GM21381 (cell line): Measurements from ENCODE around the gene PPP6R1.

Experiments used
- ATAC-seq: cut with Tn5 transposase; IDR thresholded peaks from one replicate; pipeline ENCODE4 v1.9.1; 2021; ENCODE audit warnings: mild to moderate bottlenecking, moderate library complexity; ENCODE audit not compliant: unreplicated experiment

PPP6R1 gene

DNA sequence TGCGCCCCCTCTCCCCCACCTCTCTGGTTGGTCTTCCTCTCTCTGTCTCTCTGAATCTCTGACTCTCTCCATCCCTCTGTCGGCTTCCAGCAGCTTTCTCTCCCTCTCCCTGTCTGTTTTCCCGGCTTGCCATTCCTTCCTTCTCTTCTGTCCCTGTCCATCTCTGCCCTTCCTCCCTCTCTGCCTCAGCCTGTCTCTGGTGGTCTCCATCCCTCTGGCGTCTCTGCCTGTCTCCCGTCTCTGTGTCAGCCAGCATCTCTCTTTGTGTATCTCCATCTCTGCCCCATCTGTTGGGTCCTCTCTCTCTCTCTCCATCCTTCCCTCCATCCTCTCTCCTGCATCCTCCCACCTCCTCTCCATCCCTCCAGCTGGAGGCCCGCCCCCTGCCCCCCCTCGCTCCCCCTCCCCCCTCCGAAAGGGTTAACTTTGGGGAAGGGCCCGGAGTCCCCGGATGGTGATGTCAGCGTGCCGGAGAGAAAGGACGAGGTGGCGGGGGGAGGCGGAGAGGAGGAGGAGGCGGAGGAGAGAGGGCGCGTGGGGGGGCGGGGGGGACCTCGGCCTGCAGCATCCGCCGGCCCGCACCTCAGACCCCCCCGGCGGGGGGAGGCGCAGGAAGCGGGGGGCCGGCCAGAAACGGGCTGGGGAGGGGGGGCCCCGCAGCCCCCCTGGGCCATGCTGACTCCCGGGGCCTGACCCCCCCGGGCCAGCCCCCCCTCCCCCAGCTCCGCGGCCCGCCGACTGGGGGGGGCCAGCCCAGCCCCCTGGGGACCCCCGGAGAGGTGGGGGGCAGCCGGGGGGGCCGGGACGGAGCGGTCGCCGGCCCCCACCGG lies 24.9 kb upstream of the PPP6R1 start, which contains the start of gene BRSK1:
TSS of gene BRSK1 (plus strand) at position 450 of the 830 bp plus-strand sequence. CDS start 446 bp downstream, outside the sequence.
- ATAC-seq: no peak

DNA sequence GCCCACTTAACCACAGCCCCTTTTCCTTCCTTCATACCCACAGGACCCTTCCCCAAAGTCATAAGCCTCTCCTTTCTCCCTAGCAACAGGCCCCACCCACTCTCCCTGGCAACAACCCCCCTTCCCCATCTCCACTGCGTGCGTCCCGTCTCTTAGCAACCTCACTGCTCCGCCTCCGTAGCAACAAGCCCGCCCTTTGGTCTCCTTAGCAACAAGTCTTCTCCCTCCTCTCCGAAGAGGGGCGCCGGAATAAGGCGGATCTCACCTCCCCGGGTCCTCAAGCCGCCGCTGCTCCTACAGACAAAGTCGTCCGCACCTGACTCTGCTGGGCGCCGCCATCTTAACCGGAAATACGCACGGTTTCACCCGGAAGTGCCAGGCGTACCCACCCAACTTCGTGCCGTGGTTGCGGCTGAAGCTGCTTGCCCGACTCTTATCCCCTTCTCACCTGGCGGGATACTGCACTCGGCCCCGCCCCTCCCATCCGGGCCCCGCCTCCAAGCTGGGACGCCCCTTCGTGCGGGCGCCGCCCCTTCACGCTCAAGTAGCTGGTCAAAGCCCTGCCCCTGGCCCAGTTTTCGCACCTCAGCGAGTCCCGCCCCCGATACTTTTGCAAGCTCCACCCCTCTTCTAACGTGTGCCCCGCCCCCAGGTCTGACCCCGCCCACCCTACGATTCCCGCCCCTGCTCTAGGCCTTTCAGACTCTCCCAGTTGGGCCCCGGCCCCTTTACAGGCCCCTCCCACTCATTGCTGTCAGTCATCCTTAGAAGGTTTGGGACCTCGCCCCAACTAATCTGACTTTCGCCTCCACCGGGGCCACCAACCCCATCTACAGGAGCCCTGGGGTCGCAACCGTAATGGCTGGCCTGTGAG lies 21.2 kb upstream of the PPP6R1 start, which contains the start of gene HSPBP1:
TSS of gene HSPBP1 (minus strand) at position 341 of the 874 bp plus-strand sequence. CDS start 502 bp downstream, outside the sequence.
- ATAC-seq: peak; percentile 70

DNA sequence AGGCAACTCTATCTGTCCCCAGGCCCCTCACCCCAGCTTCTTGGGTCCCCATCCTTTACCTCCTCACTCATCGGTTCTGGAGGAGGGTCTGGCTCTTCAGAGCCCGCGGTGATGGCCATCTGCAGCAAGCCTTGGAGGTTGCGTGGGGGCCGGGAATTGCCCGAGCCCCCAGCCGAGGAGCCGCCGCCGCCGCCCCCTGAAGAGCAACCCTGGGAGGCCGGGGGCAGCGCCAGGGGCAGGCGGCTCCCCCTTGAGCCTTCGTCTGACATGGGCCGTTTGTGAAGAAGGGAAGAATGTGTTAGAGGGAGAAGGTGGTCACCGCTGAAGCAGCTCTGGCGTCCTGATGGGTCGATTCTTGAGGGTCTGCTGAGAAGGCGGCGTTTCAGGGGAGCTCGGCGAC lies 20.5 kb upstream of the PPP6R1 start:
- ATAC-seq: no peak

DNA sequence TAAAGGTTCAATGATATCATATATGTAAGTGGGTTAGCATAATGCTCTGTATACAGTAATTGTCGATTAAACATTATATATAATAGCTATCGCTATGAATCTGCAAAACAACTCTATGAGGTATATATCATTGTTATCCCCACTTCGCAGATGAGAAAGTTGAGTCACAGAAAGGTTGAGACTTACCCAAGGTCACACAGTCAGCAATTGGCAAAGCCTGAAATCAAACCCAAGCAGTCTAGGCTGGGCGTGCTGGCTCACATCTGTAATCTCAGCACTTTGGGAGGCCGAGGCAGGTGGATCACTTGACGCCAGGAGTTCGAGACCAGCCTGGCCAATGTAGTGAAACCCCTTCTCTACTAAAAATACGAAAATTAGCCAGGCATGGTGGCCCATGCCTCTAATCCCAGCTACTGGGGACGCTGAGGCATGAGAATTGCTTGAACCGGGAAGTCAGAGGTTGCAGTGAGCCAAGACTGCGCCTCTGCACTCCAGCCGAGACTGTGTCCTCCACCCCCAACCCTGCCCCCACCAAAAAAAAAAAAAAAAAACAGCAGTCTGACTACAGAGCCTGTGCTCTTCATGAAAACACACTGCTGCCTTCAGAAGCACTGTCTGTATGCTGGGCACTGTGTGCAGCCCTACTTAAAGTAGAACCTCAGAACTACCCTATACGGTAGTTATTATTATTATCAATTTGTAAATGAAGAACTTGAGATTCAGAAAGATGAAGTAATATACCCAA lies 19.7 kb upstream of the PPP6R1 start:
- no peak for ATAC-seq

DNA sequence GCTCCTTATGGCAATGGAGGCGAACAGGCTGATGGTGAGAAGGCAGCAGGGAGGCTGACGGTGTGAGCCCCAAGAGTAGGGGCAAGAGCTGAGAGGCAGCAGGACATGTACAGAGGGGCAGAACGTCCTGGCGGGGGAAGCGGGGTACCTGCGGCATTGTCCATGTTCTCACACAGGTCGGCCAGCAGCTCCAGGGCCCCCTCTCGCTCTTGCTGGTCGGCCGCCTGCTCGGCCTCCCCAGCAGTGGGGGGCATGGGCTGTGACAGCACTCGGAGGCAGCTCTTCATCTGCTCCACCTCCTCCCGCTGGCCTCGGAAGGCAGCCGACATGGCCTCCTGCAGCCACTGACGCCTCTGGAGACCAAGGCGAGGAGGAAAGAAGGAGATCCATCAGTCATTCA lies 18.7 kb upstream of the PPP6R1 start:
- no peak for ATAC-seq

DNA sequence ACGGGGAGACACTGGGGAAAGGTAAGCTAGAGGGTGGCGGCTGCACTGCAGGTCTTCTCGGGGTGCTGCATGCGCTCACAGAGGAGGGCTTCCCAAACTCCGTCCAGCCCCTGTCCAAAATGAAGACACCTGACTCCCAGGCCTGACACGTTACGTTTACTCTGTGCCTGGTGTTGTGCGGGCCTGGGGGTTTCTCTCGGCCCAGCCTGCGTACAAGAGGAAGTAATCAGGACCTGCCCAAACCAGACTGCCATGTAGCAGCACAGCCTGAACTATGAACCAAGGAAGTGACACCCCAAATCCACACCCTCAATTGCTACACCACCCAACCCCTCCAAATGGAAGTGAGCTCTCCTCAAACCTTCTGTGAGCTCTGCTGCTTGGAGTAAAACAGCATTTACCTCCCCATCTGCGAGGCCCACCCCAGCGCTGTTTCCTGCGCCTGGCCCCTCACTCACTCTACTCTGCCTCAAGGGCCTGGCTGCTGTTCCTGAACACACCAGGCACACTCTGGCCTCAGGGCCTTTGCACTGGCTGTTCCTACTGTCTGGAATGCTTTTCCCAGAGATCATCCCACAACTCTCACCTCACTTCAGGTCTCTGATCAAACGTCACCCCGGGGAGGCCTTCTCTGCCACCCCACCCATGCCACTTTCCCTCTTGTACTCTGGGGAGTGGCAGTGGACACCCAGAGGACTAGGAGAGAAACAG lies 18.1 kb upstream of the PPP6R1 start:
- ATAC-seq: peak; percentile 1

DNA sequence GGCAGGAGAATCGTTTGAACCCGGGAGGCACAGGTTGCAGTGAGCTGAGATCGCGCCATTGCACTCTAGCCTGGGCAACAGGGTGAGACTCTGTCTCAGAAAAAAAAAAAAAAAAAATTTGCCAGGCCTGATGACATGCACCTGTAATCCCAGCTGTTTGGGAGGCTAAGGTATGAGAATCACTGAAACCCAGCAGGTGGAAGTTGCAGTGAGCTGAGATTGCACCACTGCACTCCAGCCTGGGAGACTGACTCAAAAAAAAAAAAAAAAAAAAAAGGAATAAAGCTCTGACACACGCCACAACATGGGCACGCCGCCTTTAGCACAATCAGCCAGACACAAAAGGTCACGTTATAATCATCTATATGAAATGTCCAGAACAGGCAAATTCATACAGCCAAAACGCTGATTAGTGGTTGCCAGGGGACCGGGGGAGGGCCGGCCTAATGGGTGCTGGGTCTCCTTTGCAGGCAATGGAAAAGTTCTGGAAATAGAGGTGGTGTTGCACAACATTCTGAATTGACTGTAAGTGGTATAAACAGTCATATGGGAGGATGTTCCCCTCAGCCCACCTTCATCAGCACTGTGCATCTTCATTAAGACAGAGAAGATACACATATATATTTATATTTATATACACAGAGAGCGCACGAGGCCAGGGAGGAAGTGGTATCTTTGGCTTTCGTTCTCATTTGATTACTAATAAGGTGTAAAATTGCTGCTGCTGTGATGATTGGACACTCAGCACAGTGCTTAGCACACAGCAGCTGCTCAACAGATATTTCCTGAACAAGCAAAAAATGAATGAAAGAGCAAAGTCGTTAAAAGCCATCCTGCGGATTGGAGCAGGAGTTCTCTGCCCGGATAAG lies 17.3 kb upstream of the PPP6R1 start:
- peak; percentile 46 for ATAC-seq

DNA sequence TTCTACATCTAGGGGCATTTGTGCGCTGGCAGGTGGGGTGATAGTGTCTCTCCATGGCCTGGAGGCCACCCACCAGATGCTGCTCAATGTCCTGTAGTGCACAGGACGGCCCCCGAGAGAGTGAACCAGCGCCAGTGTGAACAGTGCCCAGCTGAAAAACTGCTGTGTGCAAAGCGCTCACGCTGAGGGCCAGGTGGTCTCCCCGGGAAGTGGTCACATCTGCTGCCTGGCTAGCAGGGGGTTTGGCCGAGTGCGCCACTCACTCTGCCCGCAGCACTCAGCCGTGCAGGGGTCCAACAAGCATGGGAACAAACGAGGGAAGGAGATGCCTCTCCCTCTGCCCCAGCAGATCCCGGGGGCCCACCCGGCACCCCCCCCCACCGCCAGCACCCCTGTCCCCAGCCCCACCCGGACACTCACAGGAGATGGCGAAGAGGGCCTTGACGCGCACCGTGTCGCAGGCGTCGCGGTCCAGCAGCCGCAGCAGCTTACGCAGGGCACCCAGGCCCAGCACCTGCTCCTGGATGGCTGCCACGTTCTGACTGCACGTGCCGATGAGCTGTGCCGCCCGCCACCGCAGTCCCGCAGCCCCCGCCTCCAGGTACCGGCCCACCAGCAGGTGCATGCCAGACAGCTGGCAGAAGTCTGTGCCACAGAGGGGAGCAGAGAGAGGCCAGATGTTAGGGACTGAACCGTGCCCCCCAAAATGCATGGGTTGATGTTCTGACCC lies 15.3 kb upstream of the PPP6R1 start:
- no peak for ATAC-seq

DNA sequence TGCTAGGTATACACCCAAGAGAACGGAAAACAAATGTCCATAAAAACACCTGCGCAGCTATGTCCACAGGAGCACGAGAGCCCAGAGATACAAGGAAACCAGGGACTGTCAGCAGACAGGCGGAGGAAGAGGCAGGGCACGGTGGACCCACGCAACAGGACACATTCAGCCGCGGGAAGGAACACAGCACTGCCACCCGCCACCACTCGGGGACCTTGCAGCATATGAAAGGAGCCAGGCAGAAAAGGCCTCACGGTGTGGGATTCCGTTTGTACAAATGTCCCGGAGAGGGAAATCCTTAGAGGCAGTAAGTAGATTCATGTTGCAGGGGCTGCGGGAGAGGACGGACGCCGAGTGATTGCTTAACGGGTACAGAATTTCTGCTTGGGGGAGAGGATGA lies 13.3 kb upstream of the PPP6R1 start:
- no peak for ATAC-seq

DNA sequence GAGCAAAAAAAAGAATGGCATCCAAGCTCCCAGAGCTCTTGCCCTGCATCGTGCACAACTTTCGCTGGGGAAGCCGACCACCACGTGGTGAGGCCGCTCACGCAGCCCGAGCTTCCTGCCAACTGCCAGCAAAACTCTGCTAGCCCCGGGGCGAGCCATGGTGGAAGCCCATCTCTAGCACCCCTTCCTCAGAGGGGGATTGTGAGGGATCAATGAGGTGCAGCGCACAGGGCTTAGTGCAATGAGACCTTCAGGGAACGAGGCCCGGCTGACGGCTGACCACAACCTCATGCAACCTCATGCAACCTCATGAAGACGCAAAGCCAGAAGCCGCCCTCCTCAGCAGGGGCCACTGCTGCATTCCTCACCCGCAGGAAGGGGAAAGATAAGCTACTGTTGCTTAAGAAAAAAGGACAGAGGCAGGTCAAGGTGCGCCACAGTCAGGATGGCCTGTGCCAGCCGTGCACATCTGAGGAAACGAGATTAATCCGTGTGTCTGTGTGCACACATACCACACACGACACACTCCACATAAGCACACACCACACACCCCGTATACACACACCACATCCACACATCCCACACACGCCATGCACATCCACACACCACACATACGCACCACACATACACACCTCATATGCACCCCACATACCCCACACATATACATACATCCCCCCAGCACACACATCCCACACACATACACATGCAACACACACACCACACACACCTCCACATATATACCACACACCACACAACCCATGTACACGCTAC lies 11.5 kb upstream of the PPP6R1 start:
- no peak for ATAC-seq

DNA sequence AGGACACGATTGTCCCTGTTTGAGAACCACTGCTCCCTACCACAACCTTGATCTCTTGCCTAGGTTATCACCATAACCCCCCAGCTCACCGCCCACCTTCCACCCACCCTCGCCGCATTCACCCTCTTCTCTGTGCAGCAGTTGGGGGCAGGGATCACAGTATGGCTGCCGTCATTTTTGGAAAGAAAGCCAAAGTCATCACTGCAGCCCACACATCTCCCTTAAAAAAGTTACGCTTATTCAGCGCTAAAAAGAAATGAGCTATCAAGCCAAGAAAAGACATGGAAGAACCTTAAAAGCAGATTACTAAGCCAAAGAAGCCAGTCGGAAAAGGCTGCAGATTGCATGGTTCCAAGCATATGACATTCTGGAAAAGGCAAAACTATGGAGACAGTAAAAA lies 10.5 kb upstream of the PPP6R1 start:
- ATAC-seq: no peak

DNA sequence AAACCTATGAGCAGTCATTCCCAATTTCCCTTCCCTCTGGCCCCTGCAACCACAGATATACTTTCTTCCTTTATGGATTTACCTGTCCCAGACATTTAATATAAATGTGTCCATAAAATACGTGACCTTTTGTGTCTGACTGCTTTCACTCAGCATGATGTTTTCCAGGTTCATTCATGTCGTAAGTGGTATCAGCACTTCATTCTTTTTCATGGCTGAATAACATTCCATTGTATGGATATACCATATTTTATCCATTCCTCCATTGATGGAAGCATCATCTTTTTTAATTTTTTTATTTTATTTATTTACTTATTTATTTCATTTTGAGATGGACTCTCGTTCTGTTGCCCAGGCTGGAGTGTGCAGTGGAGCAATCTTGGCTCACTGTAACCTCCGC lies 8.0 kb upstream of the PPP6R1 start:
- ATAC-seq: no peak

DNA sequence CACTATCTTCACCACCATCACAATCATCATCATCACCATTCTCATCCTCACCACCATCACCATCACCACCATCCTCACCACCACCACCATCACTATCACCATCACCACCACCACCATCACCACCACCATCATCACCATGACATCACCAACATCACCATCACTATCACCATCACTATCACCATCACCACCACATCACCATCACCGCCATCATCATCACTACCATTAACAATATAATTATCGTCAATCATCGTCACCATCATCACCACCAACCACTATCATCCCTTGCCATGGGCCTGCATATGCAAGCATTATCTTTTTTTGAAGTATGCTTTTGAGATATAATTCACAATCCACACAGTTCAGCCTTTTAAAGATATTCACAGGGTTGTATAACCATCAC lies 7.6 kb upstream of the PPP6R1 start:
- ATAC-seq: no peak

DNA sequence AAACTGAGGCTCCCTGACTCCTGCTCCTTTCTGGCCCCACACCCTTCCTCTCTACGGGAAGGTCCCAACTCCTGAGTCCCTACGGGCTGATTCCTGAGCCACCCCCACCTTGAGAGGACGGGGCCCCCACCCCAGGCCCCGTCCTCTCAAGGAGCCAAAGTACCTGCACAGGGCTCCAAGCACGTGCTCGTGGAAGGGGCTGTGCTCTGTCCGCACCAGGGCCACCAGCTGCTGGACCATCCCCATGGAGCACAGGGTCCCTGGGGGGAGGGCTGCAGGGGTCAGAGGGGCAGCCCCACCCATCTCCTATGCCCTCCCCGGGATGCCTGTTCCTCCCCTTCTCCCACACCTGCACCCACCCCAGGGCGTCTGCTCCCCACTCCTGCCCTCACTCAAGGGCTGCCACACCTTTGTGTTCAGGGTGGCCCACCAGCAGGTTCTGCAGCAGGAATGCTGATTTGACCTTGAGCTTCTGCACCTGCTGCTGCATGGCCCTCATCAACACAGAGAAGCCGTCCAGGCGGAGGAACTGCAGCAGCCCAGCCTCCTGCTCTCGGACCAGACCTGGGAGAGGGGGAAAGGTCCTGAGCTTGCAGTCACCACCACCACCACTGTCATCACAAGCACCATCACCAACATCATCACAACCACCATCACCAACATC lies 7.0 kb upstream of the PPP6R1 start:
- ATAC-seq: no peak

DNA sequence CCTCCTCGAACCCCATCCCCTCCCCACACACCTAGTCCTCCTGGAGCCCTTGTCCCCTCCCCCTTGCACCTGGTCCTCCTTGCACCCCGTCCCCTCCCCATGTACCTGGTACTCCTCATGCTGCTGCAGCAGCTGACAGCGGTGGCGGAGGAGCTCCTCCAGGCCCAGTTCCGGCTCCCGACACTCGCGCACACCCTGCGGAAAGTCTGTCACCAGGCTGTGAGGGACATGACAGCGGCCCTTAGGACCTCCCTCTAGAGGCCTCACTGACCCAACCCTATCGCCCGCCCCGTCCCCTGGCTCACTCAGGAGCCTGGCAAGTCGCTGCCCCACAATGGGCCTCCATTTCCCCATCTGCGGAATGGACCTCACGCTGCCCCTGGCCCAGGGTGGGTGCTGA lies 6.4 kb upstream of the PPP6R1 start:
- no peak for ATAC-seq

DNA sequence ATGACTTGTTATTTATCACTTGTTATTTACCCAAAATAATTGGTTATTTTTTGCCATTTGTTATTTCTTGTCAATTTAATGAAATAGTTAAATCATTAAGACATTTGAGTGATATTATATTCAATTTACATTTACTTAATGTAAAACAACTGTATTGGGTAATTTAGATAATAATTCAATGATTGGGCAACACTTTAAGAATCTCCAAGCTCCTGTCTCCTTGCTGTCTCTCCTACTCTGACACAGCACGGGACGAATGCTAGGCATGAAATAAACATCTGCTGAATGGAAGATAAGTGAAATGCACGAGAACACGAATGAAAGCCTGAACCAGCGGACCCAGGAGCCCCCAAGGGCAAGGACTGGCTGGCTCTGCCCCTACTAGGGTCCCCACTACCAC lies 5.7 kb upstream of the PPP6R1 start:
- ATAC-seq: no peak

DNA sequence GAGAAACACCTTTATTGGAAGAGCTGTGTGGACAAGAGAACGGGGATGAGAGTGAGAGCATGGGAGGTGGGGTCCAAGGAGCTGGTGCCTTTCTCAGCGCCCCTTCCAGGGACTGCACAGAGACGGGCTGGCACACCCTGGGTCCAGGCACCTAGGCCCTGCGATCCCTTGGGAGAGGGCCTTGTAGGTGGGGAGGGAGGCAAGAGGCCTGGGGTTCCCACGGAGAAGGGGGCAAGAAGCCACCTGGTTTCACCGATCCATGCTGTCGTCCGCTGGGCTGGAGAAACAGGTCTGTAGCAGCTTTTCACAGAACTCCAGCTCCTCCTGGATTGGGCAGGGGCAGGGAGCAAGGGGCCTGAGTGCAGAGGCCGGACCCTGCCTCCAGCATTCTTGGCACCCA lies 3.5 kb upstream of the PPP6R1 start:
- ATAC-seq: no peak
